Ascending aorta (tissue), 2 donors: Measurements from ENCODE around the gene ABHD16A. TPM values are rescaled to one million over a fixed set of nuclear protein-coding genes. Genes with fewer than 3 reads are reported as not detected.

Experiments
- DNase-seq, 2 donors: peaks; one replicate each; pipeline ENCODE4 v3.0.0-alpha.2; 2019; ENCODE audit warnings: low spot score in 2 of 2
- H3K27ac ChIP-seq, 2 donors: fragments of 200-600 bp; sonication (generic); one replicate each; pipeline ENCODE4 v1.5.1; 2016 to 2017; ENCODE audit warnings: mild to moderate bottlenecking in 1 of 2
- H3K27me3 ChIP-seq: fragments of 200-600 bp; sonication (generic); one replicate; pipeline ENCODE4 v1.5.1; 2017
- H3K36me3 ChIP-seq, 2 donors: fragments of 200-600 bp; sonication (generic); one replicate each; pipeline ENCODE4 v1.5.1; 2016
- H3K4me1 ChIP-seq, 2 donors: fragments of 200-600 bp; sonication (generic); one replicate each; pipeline ENCODE4 v1.5.1; 2016 to 2017; ENCODE audit warnings: mild to moderate bottlenecking in 1 of 2
- H3K4me3 ChIP-seq, 2 donors: fragments of 200-600 bp; sonication (generic); one replicate each; pipeline ENCODE4 v1.5.1; 2016 to 2017; ENCODE audit warnings: mild to moderate bottlenecking in 1 of 2
- H3K9me3 ChIP-seq, 2 donors: fragments of 200-600 bp; sonication (generic); one replicate each; pipeline ENCODE4 v1.5.1; 2016
- intact Hi-C: fragments of 100-400 bp; cut with DNase I; formaldehyde crosslinking; loops from one replicate; pipeline ENCODE4 v1.15.1; 2023
- total RNA-seq: library from RNA; depleted of rRNA; stranded (reverse); fragments of >200 nt; gene quantifications from one replicate; pipeline ENCODE4 v1.1.0, GENCODE V29; 2016
- TF ChIP-seq, protein P1 (sequence below), 3 experiments: fragments of 200-600 bp in 2 of 3; fragments of 450-650 bp in 1 of 3; sonication (generic) in 2 of 3; IDR thresholded peaks; one replicate each; pipeline ENCODE4 v1.5.1; 2016 to 2019; ENCODE audit warnings: antibody characterized with exemption in 3 of 3, mild to moderate bottlenecking in 1 of 3, moderate library complexity in 1 of 3

ABHD16A gene
- total RNA-seq, 1 donor from 2014 or later = 28.0 TPM

DNA sequence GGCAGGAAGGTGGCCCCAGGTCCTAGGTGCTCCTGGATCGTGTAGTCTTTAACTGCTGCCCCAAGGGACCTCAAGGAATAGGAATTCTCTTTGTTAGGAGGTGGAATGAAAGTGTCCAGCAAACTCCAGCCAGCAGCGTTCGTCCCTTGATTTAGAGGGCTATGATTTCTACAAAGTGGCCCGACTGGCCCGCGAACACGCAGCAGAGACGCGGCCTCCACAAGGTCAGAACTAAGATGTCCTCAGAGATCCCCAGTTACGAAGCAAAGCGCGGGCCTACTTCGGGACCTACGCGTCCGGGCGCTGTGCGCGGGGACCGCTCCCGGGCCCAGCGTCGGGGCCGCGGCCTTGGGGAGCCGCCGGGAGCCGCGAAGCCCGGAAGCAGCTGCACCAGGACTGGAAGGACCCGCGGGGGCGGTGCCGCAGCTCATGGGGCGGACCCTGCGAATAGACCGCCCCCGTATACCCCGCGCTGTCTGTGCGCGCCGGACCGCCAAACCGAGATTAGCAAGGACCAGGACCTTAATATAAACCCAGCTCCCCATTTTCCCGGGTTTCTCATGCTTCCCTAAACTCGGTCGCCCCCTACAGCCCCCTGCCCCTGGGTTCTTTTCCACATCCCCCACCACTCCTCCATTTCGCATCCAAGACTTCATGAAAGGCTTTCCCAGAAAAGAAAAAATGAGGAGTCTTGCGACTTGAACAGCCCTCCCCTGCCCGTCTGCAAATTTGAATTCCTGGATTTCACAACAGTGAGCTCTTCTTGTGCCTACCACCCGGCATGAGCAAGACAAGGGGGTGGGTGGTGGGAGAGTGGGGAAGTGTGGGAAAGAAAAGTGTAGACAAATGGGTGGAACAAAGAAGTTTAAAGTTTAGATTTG, 42.5 kb downstream of the ABHD16A start, which contains the start of gene C6orf47:
C6orf47 (minus strand) TSS at position 398 of the 881 bp plus-strand sequence. CDS start 831 bp downstream, outside the sequence.
- Histone ChIP-seq H3K4me3 (peak within 1 kb of the TSS; percentile 77 to 79), H3K4me1 (peaks cover 18 to 45% of the 10 kb centered on the region in 2 donors), H3K36me3 (peaks cover 7 to 24% of the 10 kb centered on the region in 2 donors), H3K27ac (peak within 1 kb of the TSS; percentile 84 to 88), H3K27me3 (no peaks in the 10 kb centered on the region), H3K9me3 (no peaks in the 10 kb centered on the region)
- TF ChIP-seq, protein P1, sequence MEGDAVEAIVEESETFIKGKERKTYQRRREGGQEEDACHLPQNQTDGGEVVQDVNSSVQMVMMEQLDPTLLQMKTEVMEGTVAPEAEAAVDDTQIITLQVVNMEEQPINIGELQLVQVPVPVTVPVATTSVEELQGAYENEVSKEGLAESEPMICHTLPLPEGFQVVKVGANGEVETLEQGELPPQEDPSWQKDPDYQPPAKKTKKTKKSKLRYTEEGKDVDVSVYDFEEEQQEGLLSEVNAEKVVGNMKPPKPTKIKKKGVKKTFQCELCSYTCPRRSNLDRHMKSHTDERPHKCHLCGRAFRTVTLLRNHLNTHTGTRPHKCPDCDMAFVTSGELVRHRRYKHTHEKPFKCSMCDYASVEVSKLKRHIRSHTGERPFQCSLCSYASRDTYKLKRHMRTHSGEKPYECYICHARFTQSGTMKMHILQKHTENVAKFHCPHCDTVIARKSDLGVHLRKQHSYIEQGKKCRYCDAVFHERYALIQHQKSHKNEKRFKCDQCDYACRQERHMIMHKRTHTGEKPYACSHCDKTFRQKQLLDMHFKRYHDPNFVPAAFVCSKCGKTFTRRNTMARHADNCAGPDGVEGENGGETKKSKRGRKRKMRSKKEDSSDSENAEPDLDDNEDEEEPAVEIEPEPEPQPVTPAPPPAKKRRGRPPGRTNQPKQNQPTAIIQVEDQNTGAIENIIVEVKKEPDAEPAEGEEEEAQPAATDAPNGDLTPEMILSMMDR (IDR thresholded peaks at IDR 0.05) = no peak
- peak; percentile 57 to 92 for DNase-seq
- intact Hi-C loops = loop anchor here (5.0 to 10.0 kb wide), 3 partner anchors 514 to 1654 kb away; partner anchors contain the start of genes AGPAT1, RNF5, TAPBP and ZBTB22

DNA sequence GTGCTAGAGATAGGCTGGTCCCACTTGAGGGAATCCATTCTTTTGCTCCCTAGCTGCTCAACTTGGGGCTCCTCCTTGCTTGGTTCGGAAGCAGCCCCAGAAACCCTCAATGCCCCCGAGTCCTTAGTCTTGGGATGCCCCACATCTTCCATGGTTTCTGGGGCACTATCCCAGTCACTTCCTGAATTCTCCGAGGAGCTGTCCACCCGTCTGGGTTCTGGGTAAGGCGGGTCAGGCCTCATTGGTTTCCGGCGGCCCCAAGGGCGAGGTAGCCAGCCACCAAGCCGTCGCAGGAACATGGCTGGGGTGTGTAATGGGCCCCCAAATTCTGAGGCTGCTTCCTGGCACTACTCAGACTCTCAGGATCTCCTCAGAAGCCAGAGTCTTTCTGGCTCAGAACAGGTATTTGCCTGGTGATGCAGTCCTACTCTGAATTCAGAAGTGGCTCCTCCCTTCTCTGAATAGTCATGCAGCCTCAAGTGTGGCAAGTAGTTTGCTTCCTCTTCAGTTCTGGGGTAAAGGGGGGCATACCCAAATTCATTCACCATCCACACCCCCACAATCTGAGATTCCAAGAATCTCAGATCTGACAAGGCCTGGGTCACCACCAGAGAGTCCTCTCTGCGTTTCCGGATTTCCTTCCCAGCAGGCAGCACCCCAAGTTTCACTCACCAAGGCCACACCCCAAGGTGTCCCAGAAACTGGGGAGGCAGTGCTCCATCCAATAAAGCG, 43.3 kb downstream of the ABHD16A start:
- peak overlapping the region; percentile 77 to 79 for H3K4me3 ChIP-seq
- peaks cover 7 to 24% of the 10 kb centered on the region in 2 donors for H3K36me3 ChIP-seq
- no peaks in the 10 kb centered on the region for H3K27me3 ChIP-seq
- DNase-seq = no peak
- intact Hi-C loops = loop anchor here (5.0 to 10.0 kb wide), 3 partner anchors 515 to 1655 kb away; partner anchors contain the start of genes AGPAT1, RNF5, TAPBP and ZBTB22
- TF ChIP-seq, protein P1 (IDR thresholded peaks at IDR 0.05) = no peak
- H3K4me1 ChIP-seq = peaks cover 18 to 45% of the 10 kb centered on the region in 2 donors
- H3K9me3 ChIP-seq = no peaks in the 10 kb centered on the region
- peak overlapping the region; percentile 84 to 88 for H3K27ac ChIP-seq

DNA sequence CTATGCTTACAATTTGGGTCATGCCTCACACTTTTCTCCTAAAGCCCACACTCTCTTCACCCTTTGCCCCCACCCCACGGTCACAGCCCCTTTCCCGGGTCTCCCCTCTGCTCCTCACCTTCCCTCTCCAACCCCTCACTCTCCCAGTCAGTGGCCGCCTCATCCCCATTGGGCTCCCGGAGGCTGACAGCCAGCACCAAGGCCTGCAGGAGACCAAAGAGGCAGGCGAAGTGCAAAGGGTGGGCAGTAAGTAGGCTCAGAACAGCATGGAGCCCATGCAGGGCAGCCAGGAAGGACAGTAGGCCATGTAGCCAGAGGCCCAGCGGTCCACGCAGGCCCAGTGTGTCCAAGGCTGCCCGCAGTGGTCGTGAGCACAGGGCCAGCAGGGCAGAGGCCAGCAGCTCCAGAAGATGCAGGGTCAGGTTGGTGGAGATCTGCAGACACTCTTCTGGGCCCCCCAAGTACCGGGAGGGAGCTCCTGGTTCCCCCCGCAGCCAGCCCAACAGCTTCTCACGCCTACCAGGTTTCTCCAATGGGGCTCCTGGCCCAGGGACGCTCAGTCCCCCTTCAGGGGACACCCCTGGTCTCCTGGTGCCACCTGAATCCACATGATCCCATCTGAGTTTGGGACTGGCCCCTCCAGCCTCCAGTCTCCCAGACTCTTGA, 44.0 kb downstream of the ABHD16A start:
- intact Hi-C loops = no loop called here
- Histone ChIP-seq H3K4me1 (peaks cover 17 to 45% of the 10 kb centered on the region in 2 donors), H3K36me3 (peaks cover 7 to 24% of the 10 kb centered on the region in 2 donors), H3K27me3 (no peaks in the 10 kb centered on the region), H3K27ac (peak overlapping the region; percentile 84 to 88), H3K9me3 (no peaks in the 10 kb centered on the region), H3K4me3 (peak overlapping the region; percentile 77 to 79)
- no peak for DNase-seq
- TF ChIP-seq, protein P1 (IDR thresholded peaks at IDR 0.05) = no peak

DNA sequence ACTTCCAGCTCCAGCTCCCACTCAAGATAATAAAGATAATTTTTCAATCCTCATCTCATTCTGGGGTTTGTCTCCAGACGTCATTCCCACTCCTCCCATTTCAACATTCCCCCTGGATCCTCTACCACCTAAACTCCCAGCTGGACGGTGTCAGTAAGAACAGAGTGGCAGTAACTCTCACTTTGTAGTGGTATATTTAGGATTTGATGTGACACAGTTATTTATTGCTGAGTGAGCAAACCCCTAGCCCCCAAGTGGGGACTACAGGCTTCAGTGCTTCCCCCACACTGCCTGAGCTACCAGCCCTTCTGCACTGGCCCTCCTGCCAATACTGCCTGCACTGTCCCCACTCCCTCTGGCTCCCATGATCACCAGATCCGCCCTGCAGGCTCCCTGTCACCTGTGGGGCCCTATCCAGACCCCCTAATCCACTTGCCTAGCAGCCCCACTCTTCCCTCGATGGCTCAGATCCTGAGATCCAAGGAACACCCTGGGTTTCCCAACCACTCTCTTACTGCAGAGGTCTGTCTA, 44.9 kb downstream of the ABHD16A start:
- no peaks in the 10 kb centered on the region for H3K27me3 ChIP-seq
- no peaks in the 10 kb centered on the region for H3K9me3 ChIP-seq
- no peak for DNase-seq
- H3K4me1 ChIP-seq = peaks cover 12 to 40% of the 10 kb centered on the region in 2 donors
- TF ChIP-seq, protein P1 (IDR thresholded peaks at IDR 0.05) = no peak
- peak overlapping the region in 1 of 2 donors; percentile 14 for H3K27ac ChIP-seq
- peaks cover 7 to 24% of the 10 kb centered on the region in 2 donors for H3K36me3 ChIP-seq
- peak overlapping the region in 1 of 2 donors; percentile 77 for H3K4me3 ChIP-seq
- intact Hi-C loops = no loop called here
